ENCODE measurements around the gene PHACTR3.

The PHACTR3 gene

DNA sequence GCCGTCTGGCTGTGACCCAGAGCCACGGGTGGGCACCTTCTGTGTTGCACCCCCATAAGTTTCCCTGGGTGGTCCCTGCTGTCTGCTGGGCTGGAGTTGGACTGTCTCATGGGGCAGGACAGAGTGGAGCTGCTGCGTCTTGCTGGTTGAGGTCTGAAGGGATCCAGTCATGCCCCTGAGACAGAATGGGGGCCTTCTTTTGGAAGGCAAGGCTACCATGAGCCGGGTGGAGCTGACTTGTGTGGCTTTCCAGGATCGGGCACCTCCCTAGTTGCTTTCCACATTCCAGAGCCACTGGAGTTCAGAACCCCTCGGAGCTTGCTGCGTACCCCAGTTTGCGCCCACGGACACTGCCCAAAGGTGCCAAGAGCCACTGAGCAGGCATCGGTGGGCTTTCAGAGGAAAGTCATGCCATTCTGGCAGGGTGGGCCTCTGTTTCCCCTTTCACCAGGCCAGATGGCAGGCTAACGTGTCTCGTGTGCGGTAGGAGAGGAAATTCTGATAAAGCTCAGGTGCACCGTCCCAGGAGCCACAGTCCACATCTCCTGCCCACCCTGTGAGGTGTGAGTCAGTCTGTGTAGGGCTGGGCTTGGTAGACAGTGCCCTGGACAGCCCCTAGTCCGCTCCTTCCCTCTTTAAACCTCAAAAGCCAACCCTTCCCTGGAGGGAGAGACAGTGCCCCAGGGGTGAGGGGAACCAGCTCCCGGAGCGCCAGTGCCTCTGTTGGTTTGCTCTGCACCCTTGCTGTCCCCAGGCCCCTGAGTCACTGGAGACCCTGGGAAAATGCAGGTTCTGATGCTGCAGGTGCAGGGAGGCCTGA, 203.8 kb downstream of the PHACTR3 start:
- DNase-seq: no peak

DNA sequence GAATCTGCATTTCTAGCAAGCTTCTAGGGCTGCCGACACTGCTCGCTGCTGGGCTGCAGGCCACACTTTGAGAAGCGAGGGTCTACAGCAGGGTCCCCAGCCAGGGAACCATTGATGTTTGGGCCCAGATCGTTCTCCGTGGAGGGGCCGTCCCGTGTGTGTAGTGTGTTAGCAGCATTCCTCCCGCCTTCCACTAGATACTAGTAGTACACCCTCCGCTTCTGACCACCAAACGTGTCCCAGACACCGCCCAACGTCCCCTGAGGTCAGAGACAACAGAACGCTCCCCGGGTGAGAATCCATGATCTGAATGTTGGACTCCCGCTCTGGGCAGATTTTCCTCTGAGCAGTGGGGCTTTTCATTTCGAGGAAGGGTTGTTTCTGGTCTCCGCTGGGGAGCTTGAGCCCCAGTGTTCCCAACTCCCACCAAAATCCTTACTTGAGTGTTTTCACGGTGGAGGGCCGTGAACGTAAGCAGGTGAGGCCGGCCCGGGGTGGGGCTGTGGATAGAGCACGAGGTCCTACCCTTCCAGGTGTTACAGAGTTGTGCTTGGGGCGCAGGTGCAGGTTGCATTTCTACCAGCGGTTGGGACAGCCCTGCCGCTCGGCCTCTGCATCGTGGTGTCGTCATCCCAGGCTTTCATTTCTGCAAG, 204.5 kb downstream of the PHACTR3 start:
- no peak for DNase-seq

DNA sequence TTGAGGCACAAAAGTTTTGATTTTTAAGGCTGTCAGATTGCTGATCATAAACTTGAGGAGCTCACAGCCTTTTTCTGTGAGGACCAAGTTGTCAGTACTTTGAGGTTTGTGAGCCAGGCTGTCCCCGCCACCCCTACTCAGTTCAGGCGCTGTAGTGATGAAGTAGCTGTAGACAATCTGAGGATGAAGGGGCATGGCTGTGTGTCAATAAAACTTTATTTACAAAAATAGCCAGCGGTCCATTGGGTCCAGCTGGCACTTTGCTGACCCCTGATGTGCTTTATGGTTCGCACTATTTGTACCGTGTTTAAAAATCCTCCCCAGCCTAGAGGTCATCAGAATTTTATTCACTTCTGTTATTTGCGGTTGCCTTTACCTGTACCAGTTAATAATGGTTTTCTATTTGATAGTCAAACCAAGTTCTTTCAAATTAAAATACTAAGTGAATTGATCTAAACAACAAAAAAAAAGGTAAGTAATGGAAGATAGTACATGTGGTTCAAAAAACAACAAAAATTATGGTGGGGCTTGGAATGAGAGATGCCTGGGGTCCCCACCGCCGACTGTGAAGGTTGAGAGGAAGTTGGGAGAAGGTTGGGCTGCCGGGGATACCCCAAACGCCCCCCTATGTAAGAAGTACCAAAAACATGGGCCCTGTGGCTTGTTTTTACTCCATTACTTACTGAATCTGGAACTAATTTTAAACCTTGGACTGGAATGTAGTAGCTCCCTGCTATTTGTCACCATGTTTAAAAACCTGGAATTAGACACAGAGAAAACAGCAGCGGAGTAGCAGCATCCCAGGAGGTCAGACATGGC, 205.5 kb downstream of the PHACTR3 start:
- no peak for DNase-seq

DNA sequence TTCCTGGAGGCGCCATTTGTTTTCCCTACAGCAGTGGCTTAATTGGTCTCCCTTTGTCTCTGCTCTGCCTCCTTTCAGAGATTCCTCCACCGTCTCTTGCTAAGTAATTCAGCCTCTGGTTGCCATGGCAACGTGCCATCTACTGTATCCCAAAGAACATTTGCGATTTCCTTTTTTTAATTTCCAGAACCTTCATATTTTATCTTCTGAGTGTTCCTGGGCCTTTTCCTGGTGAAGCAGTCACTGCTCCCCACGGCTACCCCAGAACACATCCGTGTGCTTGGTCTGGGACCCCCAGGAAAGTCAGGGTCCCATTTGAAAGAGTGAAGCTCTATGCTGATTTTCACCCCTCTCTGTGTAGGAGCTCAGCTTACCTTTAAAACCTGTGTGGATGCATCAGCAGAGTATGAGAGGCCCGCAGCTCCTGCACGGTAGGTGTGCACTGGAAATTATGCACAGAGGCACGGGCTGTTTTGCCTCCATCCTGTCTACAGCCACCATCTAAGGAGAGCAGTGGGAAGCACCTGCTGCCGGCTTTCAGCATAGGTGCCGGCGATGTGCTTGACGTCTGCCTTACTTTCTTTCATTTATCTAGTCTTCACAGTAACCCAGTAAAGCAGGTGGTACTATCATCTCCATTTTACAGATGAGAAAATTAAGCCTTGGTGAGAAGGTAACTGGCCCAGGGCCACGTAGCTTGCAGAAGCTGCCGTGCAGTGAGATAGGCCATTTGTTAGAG, 206.3 kb downstream of the PHACTR3 start:
- no peak for DNase-seq

DNA sequence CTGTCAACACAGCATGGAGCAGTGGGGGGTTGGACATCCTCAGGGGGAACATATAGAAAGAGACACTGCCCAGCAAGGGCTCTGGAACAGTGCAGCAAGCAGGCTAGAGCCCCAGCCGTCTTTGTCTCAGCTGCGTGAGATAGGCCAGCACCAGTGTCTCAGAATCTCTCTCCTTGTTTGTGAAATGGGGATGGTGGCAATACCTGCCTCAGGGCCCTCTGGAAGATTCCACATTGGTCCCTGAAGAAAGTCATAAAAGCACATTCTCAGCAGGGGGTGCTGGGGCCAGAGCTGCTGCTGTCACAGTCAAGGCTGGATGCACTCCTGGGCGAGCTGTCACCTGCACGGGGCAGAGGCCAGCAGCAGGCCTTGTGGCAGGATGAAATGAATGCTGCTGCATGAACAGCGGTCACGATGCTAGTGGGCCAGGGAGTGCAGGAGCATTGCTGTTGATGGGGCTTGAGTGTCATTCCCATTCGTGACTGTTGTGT, 207.4 kb downstream of the PHACTR3 start:
- DNase-seq: no peak

DNA sequence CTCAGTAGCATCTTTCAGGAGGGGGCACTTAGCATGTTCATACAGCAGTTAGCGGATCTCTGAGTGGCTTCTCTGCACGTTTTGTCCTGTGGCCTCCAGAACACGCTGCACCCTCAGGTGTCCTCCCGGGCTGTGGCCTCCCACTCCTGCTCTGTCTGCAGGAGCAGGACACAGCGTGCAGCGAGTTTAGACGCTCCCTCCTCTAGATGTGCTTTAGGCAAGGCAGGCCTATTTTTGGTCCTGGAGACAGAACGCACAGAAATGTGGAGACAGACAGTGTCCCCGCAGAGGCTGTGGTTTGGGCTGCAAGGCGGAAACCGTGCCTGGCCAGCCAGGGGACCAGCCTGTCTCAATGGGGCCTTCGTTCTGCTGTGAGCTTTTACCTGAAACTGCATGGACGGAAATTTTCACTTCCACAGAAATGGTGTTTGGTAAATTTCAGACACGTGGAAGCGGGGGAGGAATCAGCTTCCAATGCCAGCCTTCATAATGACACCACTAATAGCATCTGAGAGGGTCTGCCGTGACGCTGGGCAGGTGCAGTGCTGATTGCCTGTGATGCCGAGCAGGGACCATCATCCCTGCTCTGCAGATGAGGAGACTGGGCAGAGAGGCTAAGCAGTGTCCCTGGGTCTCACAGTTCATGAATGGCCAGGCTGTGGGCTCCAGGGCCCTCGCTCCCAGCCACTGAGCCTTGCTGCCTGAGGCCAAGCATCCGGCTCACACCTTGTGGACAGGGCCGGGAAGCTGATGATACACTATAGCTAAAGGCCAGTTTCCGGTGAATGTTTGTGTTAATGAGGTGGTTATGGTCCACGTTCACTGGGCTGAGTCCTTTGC, 208.2 kb downstream of the PHACTR3 start:
- no peak for DNase-seq

DNA sequence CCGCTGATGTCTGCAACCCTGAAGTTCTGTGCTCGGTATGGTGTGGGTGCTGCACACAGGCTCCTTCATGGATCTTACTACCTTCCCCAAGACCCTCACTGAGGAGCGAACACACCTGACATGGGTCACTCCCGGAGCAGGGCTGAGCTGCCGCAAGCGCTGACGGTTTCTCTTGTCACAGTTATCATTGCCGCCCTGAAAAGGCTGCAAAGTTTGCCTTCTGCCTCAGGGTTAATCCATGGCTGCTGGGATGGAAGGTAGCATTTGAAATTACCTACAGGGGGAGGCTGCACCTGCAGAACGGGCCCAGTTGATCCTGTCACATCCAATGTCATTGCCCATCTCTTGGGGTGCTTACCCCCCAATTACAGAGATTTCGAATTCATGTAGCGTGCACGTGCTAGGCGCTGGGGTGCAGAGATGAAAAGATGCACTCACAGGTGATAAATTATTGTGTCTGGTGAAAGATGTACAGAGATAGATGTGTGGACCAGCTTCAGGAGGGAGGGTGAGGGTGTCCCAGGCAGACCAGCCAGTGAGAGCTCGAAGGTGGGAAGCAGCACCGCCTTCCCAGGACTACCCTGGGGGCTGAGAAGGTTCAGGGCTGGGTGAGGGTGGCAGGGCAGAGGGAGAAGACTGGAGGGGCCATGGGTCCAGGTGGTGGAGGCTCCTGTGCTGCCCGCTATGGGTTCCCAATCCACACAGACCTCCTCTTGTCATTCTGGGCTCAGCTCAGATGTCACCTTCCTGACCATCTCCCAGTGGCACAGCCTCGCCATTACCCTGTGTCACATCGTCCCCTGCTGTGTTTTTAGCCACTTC, 209.0 kb downstream of the PHACTR3 start:
- no peak for DNase-seq

DNA sequence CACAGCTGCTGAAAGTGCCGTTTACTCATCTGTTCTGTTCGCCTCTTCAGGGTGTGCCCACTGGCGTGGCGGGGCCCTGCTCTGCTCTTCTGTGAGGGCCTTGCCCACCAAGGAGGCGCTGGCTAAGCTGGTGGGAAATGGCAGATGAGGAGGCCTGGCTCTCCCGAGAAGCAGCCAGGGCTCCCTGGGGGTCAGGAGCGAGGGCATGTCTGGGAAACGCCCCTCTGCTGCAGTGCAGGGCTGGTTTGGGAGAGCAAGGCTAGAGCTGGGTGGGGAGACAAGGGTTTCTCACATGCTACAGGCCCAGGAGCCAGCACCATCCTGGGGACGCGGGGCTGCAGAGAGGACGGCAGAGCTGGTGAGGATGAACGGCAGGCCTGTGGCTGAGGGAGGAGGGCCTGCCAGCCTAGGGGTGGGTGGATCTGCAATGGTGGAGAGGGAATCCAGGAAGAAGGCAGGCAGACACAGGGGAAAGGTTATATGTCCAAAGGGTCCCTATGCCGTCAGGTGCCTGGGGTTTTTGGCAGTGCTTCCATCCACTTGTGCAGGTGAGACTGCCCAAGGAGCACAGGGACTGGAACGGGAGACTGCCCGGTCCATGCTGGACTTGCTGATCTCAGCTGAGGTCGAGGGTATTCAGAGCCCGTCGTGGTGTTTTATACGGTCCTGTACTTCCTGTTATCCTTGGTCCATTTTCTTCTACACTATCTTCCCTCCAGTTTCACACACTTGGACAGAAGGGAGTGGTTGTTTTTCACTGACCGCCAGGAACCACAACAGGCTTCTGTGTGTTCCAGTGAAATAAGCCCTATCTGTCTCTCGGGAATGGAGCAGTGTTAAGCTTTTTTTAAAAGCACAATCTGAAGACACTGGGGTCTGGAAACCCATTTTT, 209.9 kb downstream of the PHACTR3 start:
- no peak for DNase-seq

DNA sequence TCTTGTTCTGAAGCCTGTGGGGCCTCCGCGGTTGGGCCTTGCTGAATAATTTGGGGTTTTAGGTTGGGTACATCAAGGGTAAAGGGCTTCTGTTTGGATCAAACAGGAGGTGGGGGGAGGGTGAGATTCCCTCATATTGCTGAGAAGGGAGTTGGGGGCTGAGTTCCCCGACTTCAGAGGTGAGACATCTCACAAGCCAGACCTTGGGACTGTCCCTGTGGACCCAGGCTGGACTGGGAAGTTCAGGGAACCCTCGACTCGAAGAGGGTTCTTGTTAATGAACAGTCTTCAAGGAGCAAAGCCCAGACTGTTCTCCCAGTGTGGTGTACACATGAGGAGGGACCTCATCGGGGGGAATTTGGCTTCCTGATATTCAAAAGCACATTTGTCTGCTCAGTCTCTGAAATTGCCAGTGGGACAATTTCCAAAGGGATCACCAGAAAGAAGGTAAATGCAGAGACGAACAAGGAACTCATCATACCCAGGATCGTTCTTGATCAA, 210.6 kb downstream of the PHACTR3 start:
- DNase-seq: no peak

DNA sequence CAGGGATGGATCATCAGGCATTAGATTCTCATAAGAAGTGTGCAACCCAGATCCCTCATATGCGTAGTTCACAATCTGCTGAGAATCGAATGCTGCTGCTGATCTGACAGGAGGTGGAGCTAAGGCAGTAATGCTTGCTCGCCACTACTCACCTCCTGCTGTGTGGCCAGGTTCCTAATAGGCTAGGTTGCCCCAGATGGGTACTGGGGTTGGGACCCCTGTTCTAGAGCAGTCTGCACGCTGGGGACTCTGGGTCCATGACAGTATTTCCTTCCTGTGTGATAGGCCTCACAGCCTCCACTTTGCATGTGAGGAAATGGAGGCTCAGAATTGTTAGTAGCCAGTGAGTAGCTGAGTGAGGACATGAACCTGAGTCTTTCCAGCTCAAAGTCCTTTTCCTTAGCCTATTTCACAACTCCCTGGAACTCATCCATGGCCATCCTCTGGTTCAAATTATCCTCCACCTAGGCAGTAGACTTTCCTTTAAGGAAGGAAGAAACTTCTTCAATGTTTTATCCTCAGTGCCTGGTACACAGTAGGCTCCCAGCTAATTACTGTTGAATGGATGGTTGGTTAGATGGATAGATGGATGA, 211.9 kb downstream of the PHACTR3 start:
- DNase-seq: no peak

DNA sequence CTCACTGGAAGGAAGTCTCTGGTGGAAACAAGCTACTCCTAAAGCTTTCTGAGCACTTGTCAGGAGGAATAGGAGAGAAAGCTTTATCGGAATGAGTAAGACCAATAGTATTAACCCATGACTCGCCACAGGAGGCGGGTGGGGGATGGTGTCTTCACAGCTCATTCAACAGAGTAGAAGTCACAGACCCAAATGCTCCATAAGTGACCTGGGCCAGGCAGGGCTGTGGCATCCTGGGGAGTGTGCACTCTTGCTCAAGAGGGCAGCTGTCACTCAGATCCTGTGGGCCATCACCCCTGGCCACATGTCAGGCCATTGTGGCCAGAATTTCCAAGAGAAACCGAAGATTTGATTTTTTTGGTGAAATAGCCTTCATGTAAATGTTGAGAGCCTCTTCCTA, 213.1 kb downstream of the PHACTR3 start:
- DNase-seq: no peak

DNA sequence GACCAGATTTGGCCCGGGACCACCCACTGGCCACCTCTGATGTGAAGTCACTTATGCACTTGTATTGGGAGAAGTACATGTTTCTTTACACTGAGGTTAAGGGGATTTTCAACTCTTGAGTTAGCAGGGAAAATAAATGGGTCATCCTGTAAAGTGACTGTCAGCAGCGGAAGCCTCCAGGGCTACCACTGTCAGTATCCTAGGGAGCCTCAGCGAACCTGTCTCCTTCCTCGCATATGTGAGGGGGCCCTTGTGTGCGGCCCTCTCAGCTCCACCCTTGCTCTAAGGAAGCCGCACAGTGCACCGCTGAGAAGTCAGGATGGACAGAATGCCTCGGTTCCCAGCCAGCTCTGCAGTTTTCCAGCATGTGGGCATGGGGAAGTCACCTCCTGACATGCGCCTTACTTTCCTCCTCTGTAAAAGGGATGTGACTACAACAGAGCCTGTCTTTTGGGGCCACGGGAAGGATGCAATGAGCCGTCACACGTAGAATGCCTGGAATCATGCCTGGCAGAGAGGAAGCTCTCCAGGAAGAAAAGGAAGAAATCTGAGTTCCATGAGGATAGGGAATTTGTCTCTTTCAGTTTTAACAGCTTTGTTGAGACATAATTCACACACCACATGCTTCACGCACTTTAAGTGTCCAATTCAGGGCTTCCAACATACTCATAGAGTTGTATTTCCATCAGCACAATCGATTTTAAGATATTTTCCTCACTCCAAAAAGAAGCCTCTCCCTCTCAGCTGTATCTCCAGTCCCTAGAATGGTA, 213.7 kb downstream of the PHACTR3 start:
- no peak for DNase-seq

DNA sequence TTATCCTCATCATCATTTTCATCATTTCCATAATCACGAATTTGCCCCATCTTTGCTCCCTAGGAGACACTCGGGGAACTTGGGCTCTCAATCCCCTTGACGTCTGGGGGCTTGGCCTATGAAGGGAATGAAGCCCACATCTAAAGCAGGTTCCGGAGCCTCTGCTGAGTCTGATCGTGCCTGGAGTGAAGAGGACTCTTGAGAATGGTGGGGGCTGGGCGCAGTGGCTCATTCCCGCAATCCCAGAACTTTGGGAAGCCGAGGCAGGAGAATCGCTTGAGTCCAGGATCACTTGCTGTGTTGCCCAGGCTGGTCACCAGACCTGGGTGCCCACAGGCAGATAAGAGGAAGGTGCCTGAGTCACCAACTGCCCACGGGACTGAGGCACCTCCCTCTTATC, 214.6 kb downstream of the PHACTR3 start:
- DNase-seq: no peak

DNA sequence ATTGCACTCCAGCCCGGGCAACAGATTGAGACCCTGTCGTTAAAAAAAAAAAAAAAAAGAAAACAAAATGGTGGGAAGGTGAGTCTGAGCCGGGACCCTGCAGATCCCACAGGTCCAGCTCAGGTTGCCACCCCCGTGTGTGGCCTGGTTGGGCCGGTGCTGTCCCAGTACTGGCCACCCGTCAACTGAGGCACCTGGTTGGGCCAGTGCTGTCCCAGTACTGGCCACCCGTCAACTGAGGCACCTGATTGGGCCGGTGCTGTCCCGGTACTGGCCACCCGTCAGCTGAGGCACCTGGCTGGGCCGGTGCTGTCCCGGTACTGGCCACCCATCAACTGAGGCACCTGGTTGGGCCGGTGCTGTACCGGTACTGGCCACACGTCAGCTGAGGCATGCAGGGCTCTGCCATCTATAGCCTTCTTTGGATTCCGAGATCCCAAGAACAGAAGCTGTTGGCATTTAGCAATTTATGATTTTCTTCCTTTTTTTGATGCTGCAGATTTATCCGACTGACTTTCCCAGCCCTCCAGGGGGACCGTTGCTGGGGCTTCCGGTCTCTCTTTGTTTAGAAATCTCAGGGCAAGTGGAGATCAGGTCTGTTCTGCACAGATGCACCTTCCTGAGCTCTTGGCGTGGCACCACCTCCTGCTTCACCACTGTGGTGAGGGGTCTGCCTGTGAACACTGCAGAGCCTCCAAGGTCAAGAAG, 215.3 kb downstream of the PHACTR3 start:
- no peak for DNase-seq

DNA sequence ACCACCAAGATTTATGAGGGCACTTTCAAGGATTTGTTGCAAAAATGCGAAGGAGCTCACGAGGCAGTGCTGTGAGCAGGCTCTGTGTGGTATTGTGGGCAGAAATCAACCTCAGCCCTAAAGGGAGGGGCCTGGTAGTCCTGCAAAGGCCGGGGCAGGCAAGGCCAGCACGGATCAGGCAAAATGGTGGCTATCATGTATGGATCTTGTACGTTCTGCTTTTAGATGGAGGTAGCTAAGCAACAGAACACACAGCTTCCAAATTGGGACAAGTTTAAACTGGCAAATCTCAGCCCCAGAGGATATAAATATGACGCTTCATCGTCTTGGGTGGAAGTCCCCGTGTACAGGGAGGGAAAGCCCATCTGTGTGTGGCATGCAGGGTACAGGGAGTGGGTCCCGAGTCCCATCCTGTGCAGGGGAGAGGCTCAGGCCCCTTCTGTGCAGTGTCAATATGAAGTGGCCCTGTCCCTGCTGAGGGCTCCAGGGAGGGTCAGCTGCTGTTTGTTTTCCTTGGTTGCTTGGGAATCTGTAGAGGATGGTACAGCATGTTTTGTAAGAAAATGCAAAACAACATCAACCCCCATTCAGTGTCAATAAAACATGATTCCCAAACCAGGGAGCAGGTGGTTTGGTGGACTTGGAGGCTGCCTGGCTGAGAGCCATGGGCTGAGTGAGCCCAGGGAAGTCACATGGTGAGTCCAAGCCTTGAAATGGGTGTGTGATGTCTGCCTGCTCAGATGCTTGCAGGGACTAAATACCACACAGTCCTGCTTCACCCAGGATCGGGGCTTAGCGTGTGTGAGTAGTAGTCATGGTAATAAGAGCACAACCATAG, 216.1 kb downstream of the PHACTR3 start:
- DNase-seq: no peak

DNA sequence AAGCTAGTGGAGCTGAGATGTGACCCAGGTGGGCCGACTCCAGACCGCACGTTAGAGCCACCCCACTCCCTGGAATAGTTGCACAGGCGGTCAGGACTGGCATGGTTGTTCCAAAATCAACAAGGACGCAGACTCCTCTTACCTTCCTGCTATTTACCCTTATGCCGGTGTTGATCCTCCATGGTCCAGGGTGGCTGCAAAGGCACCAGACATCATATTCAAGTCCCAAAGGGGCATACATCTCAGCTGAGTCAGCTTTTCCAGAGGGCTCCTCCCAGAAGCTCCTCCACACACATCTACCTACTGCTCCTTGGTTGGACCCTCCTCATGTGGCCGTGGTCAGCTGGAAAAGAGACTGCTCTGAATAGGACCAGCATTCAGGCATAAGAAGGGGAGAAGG, 216.9 kb downstream of the PHACTR3 start:
- no peak for DNase-seq

DNA sequence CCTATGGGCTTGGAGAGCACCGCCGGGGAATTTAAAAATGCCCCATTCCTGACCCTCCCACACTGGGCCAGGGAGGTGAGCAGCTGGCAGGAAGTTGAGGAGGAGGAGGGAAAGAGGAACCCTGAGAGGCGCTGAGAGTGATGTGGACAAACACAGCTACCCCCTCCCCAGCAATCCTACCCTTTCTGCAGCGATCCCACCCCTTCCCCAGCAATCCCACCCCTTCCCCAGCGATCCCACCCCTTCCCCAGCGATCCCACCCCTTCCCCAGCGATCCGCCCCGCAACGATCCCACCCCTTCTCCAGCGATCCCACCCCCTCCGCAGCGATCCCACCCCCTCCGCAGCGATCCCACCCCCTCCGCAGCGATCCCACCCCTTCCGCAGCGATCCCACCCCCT, 217.4 kb downstream of the PHACTR3 start:
- no peak for DNase-seq
